Type B pancreatic cell (in vitro differentiated cells): ENCODE results near the gene CRB1. TPM values are rescaled to one million over a fixed set of nuclear protein-coding genes. Genes with fewer than 3 reads are reported as not detected.

ENCODE experiments used
- DNase-seq: peaks from one replicate; pipeline ENCODE4 v3.0.0; 2021; ENCODE audit warnings: mixed read lengths; ENCODE audit not compliant: unreplicated experiment; ENCODE audit errors: extremely low spot score
- H3K27ac Mint-ChIP-seq: 2 replicates; pipeline ENCODE4 v1.8.0; 2021; ENCODE audit warnings: mild to moderate bottlenecking, mixed read lengths
- H3K27me3 Mint-ChIP-seq: 2 replicates; pipeline ENCODE4 v1.8.0; 2021; ENCODE audit warnings: mixed read lengths
- H3K36me3 Mint-ChIP-seq: 2 replicates; pipeline ENCODE4 v1.8.0; 2021; ENCODE audit warnings: mixed read lengths
- H3K4me1 Mint-ChIP-seq: one replicate; pipeline ENCODE4 v1.8.0; 2021; ENCODE audit warnings: mixed read lengths; ENCODE audit not compliant: unreplicated experiment
- H3K4me3 Mint-ChIP-seq: 2 replicates; pipeline ENCODE4 v1.8.0; 2021; ENCODE audit warnings: mild to moderate bottlenecking, mixed read lengths
- H3K9me3 Mint-ChIP-seq: 2 replicates; pipeline ENCODE4 v1.8.0; 2021; ENCODE audit warnings: mixed read lengths
- CTCF ChIP-seq: fragments of 200-600 bp; sonication (generic); conservative IDR thresholded peaks from 2 replicates; pipeline ENCODE4 v1.5.0; 2021; ENCODE audit warnings: antibody characterized with exemption, mild to moderate bottlenecking
- total RNA-seq: library from RNA; stranded (reverse); gene quantifications from 2 replicates; pipeline ENCODE4 v1.2.1, GENCODE V29; 2021; ENCODE audit warnings: low replicate concordance

Gene CRB1
- total RNA-seq, 1 donor from 2014 or later: 5.7 TPM

GRCh38 chr1:197441999-197442414 is 174.0 kb downstream of the CRB1 start:
- no peak for TF ChIP-seq CTCF
- DNase-seq: no peak
- H3K36me3 Mint-ChIP-seq: no peaks in the 10 kb centered on the region
- no peaks in the 10 kb centered on the region for H3K9me3 Mint-ChIP-seq
- H3K27ac Mint-ChIP-seq: peak overlapping the region; percentile 14
- peaks cover 14% of the 10 kb centered on the region for H3K4me1 Mint-ChIP-seq
- no peaks in the 10 kb centered on the region for H3K27me3 Mint-ChIP-seq
- H3K4me3 Mint-ChIP-seq: peak overlapping the region; percentile 13

- Mint-ChIP-seq H3K27me3 (no peaks in the 10 kb centered on the region), H3K27ac (peak overlapping the region; percentile 8), H3K4me1 (peaks cover 6% of the 10 kb centered on the region), H3K9me3 (no peaks in the 10 kb centered on the region), H3K36me3 (no peaks in the 10 kb centered on the region), H3K4me3 (no peak overlapping the region)
- no peak for DNase-seq
- TF ChIP-seq CTCF: no peak
Observed at GRCh38 chr1:197444755-197445154, 176.7 kb downstream of the CRB1 start.

GRCh38 chr1:197448121-197448779 is 180.2 kb downstream of the CRB1 start:
- no peak for DNase-seq
- Mint-ChIP-seq H3K36me3 (no peaks in the 10 kb centered on the region), H3K9me3 (no peaks in the 10 kb centered on the region), H3K27ac (no peak overlapping the region), H3K4me1 (peaks cover 6% of the 10 kb centered on the region), H3K4me3 (no peak overlapping the region), H3K27me3 (no peaks in the 10 kb centered on the region)
- TF ChIP-seq CTCF: no peak

- no peak for TF ChIP-seq CTCF
- H3K36me3 Mint-ChIP-seq: no peaks in the 10 kb centered on the region
- H3K9me3 Mint-ChIP-seq: no peaks in the 10 kb centered on the region
- no peak overlapping the region for H3K4me3 Mint-ChIP-seq
- H3K4me1 Mint-ChIP-seq: peaks cover 6% of the 10 kb centered on the region
- DNase-seq: no peak
- no peak overlapping the region for H3K27ac Mint-ChIP-seq
- H3K27me3 Mint-ChIP-seq: no peaks in the 10 kb centered on the region
Observed at GRCh38 chr1:197451381-197451780, 183.3 kb downstream of the CRB1 start.

GRCh38 chr1:197453376-197454058 is 185.5 kb downstream of the CRB1 start:
- TF ChIP-seq CTCF: no peak
- H3K27me3 Mint-ChIP-seq: no peaks in the 10 kb centered on the region

More at GRCh38 chr1:197453376-197454058, 185.5 kb downstream of the CRB1 start:
- Mint-ChIP-seq H3K27ac (no peak overlapping the region), H3K36me3 (no peaks in the 10 kb centered on the region), H3K4me1 (peaks cover 2% of the 10 kb centered on the region), H3K4me3 (no peak overlapping the region), H3K9me3 (no peaks in the 10 kb centered on the region)
- DNase-seq: no peak
